Measurements from ENCODE around the gene CPLX3.

CPLX3 gene

GRCh38 chr15:74838746-74839525 lies 12.5 kb downstream of the CPLX3 start:
- in situ Hi-C loops (cut with HindIII; ENCODE audit: low pct_ligation_motif_present, low pct_unique_long_range_greater_than_20kb, low sequenced_read_pairs): no loop called here
- no peak for DNase-seq

- in situ Hi-C loops (cut with HindIII; ENCODE audit: low pct_ligation_motif_present, low pct_unique_long_range_greater_than_20kb, low sequenced_read_pairs): no loop called here
- DNase-seq: no peak
Observed at GRCh38 chr15:74839526-74840395, 13.3 kb downstream of the CPLX3 start.

GRCh38 chr15:74840851-74841775 lies 14.7 kb downstream of the CPLX3 start:
- no peak for DNase-seq
- in situ Hi-C loops (cut with HindIII; ENCODE audit: low pct_ligation_motif_present, low pct_unique_long_range_greater_than_20kb, low sequenced_read_pairs): no loop called here

GRCh38 chr15:74841891-74842373 lies 15.5 kb downstream of the CPLX3 start:
- DNase-seq: no peak
- in situ Hi-C loops (cut with HindIII; ENCODE audit: low pct_ligation_motif_present, low pct_unique_long_range_greater_than_20kb, low sequenced_read_pairs): no loop called here

- in situ Hi-C loops (cut with HindIII; ENCODE audit: low pct_ligation_motif_present, low pct_unique_long_range_greater_than_20kb, low sequenced_read_pairs): no loop called here
- DNase-seq: peak; percentile 82
Observed at GRCh38 chr15:74842581-74843444, 16.4 kb downstream of the CPLX3 start, which contains the start of gene ULK3. Gene ULK3, minus strand, starts transcription at chr15:74843156. Its CDS starts 51 bp downstream, at chr15:74843105.

- no peak for DNase-seq
- in situ Hi-C loops (cut with HindIII; ENCODE audit: low pct_ligation_motif_present, low pct_unique_long_range_greater_than_20kb, low sequenced_read_pairs): no loop called here
Observed at GRCh38 chr15:74843445-74843828, 17.0 kb downstream of the CPLX3 start.

- in situ Hi-C loops (cut with HindIII; ENCODE audit: low pct_ligation_motif_present, low pct_unique_long_range_greater_than_20kb, low sequenced_read_pairs): no loop called here
- DNase-seq: no peak
Observed at GRCh38 chr15:74843891-74844299, 17.5 kb downstream of the CPLX3 start.

- in situ Hi-C loops (cut with HindIII; ENCODE audit: low pct_ligation_motif_present, low pct_unique_long_range_greater_than_20kb, low sequenced_read_pairs): no loop called here
- DNase-seq: no peak
Observed at GRCh38 chr15:74844319-74845207, 18.1 kb downstream of the CPLX3 start.

- in situ Hi-C loops (cut with HindIII; ENCODE audit: low pct_ligation_motif_present, low pct_unique_long_range_greater_than_20kb, low sequenced_read_pairs): no loop called here
Observed at GRCh38 chr15:74845208-74845568, 18.8 kb downstream of the CPLX3 start.

GRCh38 chr15:74845581-74845980 lies 19.2 kb downstream of the CPLX3 start:
- DNase-seq: no peak
- in situ Hi-C loops (cut with HindIII; ENCODE audit: low pct_ligation_motif_present, low pct_unique_long_range_greater_than_20kb, low sequenced_read_pairs): no loop called here

More at GRCh38 chr15:74845208-74845568, 18.8 kb downstream of the CPLX3 start:
- DNase-seq: no peak

- in situ Hi-C loops (cut with HindIII; ENCODE audit: low pct_ligation_motif_present, low pct_unique_long_range_greater_than_20kb, low sequenced_read_pairs): no loop called here
- DNase-seq: peak; percentile 33
Observed at GRCh38 chr15:74847432-74847831, 21.0 kb downstream of the CPLX3 start.

- in situ Hi-C loops (cut with HindIII; ENCODE audit: low pct_ligation_motif_present, low pct_unique_long_range_greater_than_20kb, low sequenced_read_pairs): no loop called here
- no peak for DNase-seq
Observed at GRCh38 chr15:74850393-74850792, 24.0 kb downstream of the CPLX3 start.

GRCh38 chr15:74851960-74852359 lies 25.5 kb downstream of the CPLX3 start:
- in situ Hi-C loops (cut with HindIII; ENCODE audit: low pct_ligation_motif_present, low pct_unique_long_range_greater_than_20kb, low sequenced_read_pairs): no loop called here
- DNase-seq: no peak

- DNase-seq: no peak
- in situ Hi-C loops (cut with HindIII; ENCODE audit: low pct_ligation_motif_present, low pct_unique_long_range_greater_than_20kb, low sequenced_read_pairs): no loop called here
Observed at GRCh38 chr15:74854453-74855022, 28.1 kb downstream of the CPLX3 start.

- in situ Hi-C loops (cut with HindIII; ENCODE audit: low pct_ligation_motif_present, low pct_unique_long_range_greater_than_20kb, low sequenced_read_pairs): no loop called here
Observed at GRCh38 chr15:74855857-74856256, 29.4 kb downstream of the CPLX3 start.

GRCh38 chr15:74856537-74856936 lies 30.1 kb downstream of the CPLX3 start:
- no peak for DNase-seq
- in situ Hi-C loops (cut with HindIII; ENCODE audit: low pct_ligation_motif_present, low pct_unique_long_range_greater_than_20kb, low sequenced_read_pairs): no loop called here

More at GRCh38 chr15:74855857-74856256, 29.4 kb downstream of the CPLX3 start:
- no peak for DNase-seq

All from ACHN (cell line).